Measurements from ENCODE around the gene ACOX3.
"Not testable (repeated sequence)": the region's sequence is repeated elsewhere in the genome, so short reads cannot be mapped to it uniquely, and the experiment has no call there.

The ACOX3 gene

DNA sequence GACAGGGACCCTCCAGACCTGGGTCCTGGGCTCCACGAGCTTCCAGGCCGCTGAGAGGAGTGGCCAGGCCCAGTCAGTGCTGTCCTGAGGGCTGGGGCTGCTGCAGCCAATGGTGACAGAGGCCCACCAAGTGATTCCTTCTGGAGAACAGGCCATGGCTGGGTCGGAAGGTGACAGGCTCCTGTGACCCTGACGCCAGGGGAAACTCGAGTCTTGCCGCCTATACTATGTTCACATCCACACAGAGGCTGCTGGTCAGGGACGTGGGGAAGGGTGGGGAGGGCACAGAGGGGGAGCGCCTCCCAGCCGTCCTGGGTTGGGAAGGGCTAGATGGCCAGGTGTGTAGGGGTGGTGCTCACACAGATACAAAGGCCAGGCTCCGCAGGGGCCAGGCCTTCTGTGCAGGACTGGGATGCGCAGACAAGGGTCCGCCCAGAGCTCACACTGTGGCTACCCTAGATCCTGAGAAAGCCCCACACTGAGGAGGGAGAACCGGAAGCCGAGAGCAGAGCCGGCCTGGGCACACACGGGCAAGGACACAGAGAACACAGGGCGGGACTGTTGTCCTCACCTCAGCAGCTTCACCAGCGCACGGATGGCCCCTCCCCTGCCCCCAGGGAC lies 89.6 kb downstream of the ACOX3 start:
- DNase-seq (ENCODE audit: low read depth), result no peak

DNA sequence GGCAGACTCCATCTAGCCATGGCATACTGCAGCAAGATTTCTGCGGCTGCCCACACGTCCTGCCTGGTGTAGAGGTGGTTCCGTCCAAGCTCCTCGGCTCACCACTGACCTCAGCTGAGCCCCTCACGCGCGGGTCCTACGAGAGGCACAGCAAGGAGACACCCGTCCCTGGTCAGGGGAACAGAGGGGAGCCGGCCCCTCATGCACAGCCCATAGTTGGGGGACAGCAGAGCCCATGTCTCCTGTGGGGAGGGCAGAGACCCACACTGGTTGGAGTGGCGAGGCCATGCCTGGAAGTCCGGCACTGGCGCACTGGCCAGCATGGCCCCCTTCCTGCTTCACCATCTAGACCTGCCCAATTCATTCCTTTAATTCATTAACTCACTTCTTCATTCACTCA lies 90.2 kb downstream of the ACOX3 start:
- DNase-seq (ENCODE audit: low read depth), result no peak

DNA sequence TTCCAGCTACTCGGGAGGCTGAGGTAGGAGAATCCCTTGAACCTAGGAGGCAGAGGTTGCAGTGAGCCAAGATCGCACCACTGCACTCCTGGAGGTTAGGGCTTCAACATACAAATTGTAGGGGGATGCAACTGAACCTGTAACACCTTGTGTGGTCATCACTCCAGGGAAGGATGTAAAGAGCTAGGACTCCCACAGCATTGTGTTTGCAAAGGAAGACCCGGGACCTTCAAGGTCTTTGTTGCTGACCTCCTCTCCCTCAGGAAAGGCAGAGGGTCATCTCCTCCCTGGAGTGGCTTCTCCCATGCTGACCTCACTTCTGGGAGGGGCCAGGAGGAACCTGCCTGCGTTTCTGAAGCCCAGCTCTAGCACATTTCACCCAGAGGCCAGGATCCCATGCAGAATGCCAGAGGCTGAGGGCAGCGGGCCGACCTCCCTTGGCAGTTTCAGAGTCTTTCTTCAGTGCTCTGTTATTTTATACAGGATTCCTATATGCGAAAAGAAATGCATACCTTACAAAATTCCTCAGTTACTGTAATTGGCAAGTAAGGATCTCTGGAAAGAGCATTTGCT lies 90.8 kb downstream of the ACOX3 start:
- DNase-seq (ENCODE audit: low read depth), result no peak

DNA sequence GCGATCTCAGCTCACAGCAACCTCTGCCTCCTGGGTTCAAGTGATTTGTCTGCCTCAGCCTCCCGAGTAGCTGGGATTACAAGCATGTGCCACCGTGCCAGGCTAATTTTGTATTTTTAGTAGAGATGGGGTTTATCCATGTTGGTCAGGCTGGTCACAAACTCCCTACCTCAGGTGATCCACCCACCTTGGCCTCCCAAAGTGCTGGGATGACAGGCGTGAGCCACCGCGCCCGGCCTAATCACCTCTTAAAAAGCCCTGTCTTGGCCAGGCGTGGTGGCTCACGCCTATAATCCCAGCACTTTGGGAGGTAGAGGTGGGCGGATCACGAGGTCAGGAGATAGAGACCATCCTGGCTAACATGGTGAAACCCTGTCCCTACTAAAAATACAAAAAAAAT lies 91.3 kb downstream of the ACOX3 start:
- DNase-seq (ENCODE audit: low read depth), result not testable (repeated sequence)

DNA sequence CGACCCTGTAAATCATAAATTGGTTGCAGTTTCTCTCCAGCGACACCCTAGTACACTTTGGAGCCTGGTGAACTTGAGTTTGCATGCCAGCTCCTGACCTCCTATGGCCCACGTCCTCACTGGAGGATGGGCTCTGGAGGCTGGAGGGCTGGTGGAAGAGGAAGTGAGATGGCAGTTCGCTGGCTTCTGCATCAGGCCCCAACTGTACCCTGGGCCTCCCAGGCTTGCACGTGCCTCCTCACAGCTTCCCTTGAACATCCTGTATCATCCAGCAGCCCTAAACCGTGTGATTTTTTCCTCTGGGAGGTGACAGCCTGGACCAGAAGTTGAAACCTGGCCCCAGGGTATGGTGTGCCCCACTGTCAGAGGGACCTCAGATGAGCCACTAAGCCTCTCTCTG lies 92.5 kb downstream of the ACOX3 start:
- DNase-seq (ENCODE audit: low read depth), result no peak

DNA sequence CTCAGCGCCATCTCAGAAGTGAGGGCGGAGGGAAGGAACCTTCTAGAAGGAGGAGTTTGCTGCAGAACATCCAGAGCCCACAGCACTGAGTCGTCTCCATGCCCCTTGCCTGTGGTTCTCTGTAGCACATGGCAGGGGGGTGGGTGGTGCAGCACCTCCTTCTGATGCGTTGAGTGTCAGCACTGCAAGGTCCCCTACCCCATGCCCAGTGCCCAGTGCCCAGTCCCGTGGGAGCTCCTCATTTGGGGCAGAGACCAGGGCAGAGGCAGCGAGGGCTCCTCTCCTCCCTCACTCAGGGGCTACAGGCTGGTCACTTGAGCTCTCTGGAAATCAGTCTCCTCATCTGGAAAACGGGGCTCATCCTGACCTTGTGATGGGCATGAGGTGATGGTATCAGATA lies 92.9 kb downstream of the ACOX3 start:
- no peak for DNase-seq (ENCODE audit: low read depth)

DNA sequence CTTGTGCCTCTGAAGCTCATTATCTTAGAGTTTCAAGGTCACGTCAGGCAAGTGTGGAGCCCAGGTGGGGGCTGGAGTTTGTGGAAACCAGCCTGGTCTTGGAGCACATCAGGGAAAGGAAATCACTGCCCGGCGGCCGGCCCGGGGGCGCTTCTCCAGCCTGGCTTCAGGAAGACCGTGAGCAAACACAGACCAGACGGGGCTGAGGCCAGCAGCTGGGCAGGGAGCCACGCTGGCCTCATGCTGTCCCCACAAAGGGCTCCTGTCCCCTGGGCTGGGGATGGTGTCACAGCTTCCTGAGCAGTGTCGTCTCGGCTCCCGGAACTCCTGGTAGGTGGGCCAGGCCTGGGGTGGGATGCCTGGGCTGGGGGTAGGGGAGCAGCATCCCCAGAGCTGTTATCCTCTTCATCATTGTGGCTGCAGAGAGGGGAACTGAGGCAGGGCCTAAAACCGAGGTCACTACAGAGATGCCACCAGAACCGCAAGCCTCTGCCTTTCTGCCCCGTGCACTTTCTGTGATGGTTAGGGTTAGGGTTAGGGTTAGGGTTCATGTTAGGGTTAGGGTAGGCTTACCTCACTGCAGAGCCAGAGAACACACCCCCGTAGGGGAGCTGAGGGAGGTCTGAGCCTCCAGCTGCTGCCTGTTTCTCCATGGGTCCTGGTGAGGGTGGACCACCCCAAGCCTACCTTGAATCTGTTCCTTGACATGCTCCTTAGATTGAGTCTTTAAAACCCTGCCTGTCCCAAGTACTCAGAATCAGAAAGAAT lies 93.5 kb downstream of the ACOX3 start:
- DNase-seq (ENCODE audit: low read depth), result no peak

DNA sequence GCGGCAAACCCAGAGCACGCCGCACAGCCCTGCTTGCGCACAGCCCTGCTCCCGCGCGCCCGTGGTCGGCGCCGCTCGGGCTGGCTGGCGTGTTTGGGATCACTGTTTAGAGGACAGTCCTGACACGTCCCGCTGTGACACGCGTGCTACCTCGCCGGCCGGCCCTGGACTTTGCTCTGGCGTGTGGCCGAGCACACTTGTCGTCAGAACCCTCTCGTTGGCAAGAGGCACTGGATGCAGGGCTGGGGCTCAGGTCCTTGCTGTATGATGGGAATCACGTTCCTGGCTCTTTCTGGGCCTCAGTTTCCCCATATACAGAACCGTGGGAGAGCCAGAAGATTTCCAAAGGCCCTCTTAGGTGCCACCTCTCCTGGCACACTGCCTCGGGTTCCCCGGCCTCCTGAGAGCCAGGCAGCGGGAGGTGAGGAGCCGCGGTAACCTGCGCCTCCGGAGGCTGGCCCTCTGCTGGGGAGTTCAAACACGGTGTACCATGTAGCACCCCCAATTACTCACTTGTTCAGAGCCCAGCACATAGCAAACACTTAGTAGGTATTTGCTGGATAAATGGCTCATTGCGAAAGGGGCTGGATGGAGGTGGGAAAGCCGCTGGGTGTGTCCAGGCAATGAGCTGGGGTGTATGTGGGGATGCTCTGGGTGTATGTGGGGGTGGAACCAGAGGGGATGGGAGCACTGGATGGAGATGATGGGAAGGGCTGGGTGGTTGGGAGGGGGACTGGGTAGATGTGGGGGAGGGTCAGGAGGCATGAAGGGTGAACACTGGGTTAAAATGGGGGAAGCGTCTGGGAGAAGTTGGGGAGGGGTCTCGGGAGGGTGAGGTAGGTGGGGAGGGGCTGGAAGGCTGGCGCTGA lies 94.3 kb downstream of the ACOX3 start:
- no peak for DNase-seq (ENCODE audit: low read depth)

DNA sequence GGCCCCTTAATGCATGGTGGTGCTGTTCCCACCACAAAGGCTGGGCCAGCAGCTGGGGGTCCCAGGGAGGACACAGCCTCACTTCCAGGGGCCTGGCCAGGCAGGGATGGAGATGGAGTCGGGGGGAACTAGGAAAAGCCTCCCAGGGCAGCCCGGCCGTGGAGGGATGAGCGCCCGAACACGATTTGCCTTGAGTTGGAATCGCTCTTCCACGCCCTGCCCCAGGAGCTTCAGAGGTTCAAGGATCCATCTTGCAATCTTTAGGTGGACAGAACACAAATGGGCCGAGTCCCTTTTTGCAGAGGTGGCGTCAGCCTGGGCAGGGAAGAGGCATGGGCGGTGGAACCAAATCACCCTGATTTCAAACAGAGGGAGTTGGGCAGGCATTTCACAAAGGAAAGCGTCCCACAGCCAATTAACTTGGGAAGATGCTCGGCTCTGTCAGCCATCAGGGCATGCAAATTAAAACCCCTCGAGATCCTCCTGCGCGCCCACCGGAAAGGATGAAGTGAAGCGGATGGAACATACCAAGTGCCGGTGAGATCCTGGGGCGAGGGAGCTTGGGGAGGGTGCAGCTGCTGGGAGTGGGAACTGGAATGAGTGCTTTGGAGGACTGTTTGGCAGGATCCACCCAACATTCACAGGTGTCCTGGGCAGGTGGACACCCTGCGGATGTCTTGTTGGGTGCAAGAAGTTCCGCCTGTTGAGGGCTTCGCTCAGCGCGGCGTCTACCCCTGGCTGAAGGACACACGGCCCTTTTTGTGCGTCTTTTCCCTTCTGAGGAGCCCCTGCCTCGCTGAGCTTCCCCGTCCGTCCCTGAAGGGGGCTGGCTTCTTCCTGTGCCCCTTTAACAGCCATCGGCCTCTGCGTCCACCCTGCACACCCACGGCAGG lies 95.2 kb downstream of the ACOX3 start:
- no peak for DNase-seq (ENCODE audit: low read depth)

DNA sequence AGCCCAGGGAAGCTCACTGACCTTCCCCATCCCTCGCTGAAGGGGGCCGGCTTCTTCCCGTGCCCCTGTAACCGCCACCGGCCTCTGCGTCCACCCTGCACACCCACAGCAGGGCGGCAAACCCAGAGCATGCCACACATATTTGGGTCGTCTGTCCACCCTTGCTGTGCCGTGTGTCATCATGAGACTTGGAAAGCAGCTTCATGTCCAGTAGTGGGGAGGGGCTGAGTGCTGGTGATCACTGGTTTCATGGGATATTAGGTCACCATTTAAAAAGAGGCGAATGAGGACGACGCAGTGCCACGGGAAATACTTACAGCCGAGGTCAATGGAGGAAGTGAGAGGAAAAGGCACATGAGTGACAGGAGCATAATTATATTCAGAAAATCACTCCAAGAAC lies 96.1 kb downstream of the ACOX3 start:
- no peak for DNase-seq (ENCODE audit: low read depth)

DNA sequence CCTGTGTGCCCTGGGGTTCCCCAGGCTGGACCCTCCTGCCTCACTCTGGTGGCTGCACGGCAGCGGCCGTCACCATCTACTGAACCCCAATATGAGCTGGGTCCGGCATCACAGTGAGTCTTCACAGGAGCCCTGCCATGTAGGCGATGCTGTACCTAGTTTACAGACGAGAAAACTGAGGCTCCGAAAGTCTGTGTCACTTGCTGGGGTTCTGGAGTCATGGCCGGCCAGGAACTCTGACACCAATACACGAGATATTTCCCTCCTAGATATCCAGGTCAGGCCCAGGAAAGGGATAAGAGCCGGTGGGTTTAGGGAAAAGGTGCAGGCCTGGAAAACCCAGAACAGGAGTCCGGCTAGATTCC lies 96.6 kb downstream of the ACOX3 start:
- no peak for DNase-seq (ENCODE audit: low read depth)

DNA sequence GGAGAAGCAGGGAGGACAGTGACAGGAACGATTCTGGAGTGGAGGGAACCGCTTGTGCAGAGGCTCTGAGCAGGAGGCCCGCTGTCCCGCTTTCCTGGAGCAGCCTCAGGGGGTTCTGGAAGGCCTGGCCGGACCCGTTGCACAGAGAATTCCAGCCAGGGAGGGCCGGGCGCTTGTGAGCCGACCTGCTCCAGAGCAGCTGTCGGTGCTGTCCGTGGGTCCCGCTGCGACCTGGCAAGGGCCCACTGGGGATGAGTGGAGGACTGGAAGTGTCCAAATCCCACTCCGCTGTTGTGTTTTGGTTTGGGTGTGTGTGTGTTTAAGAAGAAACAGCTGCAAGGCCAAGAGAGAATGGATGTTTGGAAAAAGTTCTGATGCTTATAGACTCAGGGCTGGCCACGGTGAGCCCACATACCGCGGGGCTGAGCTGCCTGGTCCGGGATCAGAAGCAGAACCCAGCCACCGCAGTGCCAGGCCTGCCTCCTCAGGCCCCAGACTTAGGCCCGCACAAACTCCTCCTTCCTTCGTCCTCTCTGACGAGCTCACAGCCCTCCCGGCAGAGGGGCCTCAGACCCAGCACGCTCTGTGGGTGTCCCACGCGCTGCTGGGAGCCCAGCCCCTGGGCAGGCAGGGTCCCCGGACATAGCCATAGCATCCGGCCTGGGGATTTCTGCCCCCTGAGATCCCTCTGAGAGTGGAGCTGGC lies 97.1 kb downstream of the ACOX3 start:
- no peak for DNase-seq (ENCODE audit: low read depth)

DNA sequence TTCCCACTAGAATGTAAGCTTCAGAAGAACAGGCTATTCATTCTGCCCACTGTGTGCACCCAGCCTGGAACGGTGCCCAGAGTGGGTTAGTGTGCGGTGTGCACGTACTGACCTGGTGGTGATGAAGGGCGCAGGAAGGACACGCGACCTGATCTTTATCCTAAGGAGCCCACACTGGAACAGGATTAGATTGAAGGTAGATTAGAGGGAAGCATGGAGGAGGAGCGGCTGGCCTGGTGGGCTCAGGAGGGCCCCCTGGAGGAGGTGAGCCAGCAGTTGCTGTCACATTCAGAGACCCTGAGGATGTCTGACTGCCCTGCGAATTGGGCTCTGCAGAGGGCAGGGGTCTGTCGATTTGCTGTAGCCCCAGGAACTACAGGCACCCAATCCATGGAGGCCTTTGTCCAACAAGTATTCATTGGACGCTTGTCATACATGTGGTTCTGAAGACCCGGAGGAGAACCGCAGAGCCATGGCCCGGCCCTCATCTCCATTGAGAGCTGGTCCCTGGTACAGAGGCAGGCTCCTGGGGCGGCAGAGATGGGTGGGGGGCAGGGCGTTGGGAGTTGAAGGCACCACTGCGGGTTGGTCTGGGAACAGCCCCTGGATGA lies 97.8 kb downstream of the ACOX3 start:
- DNase-seq (ENCODE audit: low read depth), result no peak

DNA sequence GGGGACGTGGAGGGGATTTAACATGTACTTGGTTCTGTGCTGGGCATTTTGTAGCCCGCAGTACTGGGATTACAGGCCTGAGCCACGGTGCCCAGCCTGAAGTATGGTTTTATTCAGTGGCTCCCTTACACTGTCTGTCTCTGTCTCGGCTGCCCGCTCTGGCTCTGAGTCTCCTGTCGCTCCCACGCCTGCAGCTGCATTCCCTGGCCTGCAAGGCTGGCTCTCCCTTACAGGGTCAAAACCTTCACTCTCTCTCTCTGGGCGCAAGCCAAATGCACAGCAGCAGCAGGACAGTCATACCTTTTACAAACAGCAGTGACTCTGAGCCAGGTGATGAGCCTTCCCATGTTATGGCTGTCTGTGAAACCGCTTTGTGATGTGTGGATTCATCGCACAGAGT lies 98.8 kb downstream of the ACOX3 start:
- DNase-seq (ENCODE audit: low read depth), result no peak

DNA sequence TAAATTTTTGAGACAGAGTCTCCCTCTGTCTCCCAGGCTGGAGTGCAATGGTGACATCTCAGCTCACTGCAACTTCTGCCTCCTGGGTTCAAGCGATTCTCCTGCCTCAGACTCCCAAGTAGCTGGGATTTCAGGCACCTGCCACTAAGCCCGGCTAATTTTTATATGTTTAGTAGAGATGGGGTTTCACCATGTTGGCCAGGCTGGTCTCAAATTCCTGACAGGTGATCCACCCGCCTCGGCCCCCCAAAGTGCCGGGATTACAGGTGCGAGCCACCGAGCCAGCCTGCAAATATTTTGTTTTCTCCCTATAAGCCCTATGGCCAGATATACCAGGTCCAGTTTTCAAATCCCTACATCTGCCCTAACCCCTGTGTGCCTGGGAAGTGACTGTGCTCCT lies 99.2 kb downstream of the ACOX3 start:
- DNase-seq (ENCODE audit: low read depth), result not testable (repeated sequence)

DNA sequence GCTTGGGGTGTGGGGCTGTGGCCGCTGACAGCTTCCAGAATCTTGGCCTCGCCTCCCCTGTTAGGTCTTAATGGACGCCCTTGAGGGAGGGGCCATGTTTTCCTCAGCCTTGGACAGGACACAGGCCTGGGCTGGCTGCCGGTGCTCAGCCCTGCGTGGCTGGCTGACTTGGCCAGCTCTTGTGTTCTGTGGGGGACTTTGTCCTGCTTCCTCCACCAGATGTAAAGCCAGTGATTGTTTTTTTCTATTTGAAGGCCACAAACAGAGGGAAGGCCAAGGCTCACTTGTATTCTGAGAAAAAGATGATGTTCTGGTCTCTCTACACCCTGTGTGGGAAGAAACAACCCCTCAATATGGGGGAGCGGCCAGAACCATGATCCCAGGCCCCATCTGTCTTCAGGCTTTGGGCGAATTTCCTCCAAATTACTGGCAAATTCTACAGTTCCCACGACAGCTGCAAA lies 99.7 kb downstream of the ACOX3 start:
- DNase-seq (ENCODE audit: low read depth), result no peak

DNA sequence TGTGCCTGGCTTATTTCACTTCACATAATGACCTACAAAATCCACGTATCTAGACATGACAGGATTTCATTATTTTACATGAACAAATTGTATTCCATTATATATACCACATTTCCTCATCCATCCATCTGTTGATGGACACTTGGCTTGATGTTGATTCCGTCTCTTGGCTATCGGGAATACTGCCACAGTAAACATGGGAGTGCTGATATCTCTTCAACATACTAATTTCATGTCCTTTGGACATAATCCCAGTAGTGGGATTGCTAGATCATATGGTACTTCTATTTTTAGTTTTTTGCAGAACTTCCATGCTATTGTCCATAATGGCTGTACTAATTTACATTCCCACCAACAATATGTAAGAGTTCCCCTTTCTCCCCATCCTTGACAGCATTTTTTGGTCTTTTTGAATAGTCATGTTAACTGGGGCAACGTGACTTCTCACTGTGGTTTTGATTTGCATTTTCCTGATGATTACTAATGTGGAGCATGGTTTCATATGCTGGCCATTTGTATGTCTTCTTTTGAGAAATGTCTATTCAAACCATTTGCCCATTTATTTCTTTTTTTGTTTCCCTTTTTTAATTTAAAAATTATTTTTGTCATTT lies 102.1 kb downstream of the ACOX3 start:
- no peak for DNase-seq (ENCODE audit: low read depth)

DNA sequence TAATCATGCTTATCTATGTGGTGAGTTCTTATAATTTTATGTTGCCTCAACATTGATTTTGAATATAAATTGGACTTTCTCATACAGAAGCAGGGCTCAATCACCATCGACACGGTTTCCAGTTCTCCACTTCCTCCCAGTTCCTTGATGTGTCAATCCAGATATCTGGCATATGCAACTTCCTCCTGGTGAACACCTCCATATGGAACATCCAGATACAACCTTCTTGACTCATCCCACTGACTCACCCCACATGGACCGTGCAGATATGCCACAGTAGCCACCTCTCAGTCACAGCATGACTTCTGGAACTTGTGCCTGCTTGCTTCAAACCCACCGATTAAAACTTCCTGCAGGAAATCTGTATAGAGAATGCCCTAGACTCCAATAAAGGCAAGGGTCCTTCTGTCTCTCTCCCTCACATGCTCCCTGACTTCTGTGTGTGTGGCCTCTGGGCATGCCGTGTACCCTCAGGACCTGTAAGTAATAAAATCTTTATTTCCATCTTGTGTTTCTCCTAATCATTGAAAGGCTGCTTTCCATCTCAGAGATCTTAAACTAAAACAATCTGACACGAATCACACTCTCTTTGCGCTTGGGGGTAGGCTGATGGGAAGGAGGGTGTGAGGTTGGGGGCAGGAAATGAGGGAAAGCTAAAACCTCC lies 104.0 kb downstream of the ACOX3 start:
- no peak for DNase-seq (ENCODE audit: low read depth)

DNA sequence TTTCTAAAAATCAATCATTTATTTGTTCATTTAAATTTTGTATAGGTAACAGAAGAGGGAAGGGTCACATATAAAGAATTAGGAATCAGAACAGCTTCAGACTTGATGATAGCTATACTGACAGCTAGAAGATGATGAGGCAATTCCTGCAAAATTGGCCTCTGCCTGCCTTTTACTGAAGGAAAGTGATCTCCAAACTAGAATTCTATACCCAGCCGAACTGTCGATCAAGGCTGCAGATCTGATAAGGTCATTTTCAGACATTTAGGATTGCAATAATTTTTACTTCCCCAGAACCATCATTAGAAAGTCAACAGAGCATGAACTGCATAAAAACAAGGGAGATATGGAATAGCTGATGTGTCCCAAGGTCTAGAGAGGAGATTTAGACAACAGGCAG lies 104.7 kb downstream of the ACOX3 start:
- no peak for DNase-seq (ENCODE audit: low read depth)
